Prostate gland (tissue), 2 donors: Measurements from ENCODE around the gene TRAF7.
"Not testable (repeated sequence)": the region's sequence is repeated elsewhere in the genome, so short reads cannot be mapped to it uniquely, and the experiment has no call there.

Experiments used
- POLR2A ChIP-seq: fragments of 450-650 bp; IDR thresholded peaks from one replicate; pipeline ENCODE4 v1.6.1; 2016; ENCODE audit warnings: antibody characterized with exemption, mild to moderate bottlenecking
- POLR2AphosphoS5 ChIP-seq: sonication (generic); formaldehyde crosslinking; IDR thresholded peaks from one replicate; pipeline ENCODE4 v1.6.1; 2017; ENCODE audit warnings: antibody characterized with exemption
- TF ChIP-seq, protein P1 (sequence below), 4 experiments: fragments of 200-600 bp in 2 of 4; fragments of 450-650 bp in 2 of 4; sonication (generic) in 2 of 4; IDR thresholded peaks; 1 replicate in 3 of 4; 2 replicates in 1 of 4; pipeline ENCODE4 v1.5.1; 2016 to 2019; ENCODE audit warnings: antibody characterized with exemption in 4 of 4, mild to moderate bottlenecking in 2 of 4, moderate library complexity in 2 of 4

DNA sequence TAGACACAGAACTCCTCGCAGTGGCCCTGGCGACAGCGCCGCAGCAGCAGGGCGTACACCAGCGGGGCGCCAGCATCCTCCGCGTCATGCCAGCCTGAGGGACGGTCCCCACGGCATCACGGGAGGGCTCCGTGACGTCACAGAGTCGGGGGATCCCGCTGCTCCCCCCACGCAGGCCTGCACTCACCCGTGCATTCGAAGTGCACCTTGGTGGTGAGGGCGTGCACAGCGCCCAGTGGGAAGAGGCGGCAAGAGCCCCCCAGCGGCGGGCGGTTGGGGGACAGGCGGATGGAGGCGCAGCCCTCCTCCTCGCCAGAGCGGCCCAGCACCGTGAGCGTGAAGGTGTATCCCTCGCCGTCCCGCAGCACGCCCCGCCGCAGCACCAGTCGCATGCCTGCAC, 49.4 kb upstream of the TRAF7 start:
- not testable (repeated sequence) for TF ChIP-seq POLR2AphosphoS5, POLR2A
- TF ChIP-seq, protein P1, sequence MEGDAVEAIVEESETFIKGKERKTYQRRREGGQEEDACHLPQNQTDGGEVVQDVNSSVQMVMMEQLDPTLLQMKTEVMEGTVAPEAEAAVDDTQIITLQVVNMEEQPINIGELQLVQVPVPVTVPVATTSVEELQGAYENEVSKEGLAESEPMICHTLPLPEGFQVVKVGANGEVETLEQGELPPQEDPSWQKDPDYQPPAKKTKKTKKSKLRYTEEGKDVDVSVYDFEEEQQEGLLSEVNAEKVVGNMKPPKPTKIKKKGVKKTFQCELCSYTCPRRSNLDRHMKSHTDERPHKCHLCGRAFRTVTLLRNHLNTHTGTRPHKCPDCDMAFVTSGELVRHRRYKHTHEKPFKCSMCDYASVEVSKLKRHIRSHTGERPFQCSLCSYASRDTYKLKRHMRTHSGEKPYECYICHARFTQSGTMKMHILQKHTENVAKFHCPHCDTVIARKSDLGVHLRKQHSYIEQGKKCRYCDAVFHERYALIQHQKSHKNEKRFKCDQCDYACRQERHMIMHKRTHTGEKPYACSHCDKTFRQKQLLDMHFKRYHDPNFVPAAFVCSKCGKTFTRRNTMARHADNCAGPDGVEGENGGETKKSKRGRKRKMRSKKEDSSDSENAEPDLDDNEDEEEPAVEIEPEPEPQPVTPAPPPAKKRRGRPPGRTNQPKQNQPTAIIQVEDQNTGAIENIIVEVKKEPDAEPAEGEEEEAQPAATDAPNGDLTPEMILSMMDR (IDR thresholded peaks at IDR 0.05), result not testable (repeated sequence)
